ENCODE data around the gene CEP57L1. TPM values are rescaled to one million over a fixed set of nuclear protein-coding genes. Genes with fewer than 3 reads are reported as not detected.

Gene CEP57L1
- total RNA-seq, 1 experiment from 2014 or later, result 8.4 TPM

GRCh38 chr6:109103942-109104341, 8.6 kb downstream of the CEP57L1 start:
- Mint-ChIP-seq H3K4me1 (no peaks in the 10 kb centered on the region), H3K9me3 (no peaks in the 10 kb centered on the region), H3K27me3 (ENCODE audit: low read depth) (no peaks in the 10 kb centered on the region), H3K4me3 (no peak overlapping the region), H3K36me3 (ENCODE audit: insufficient read depth in 1 of 3, low read depth in 3 of 3) (peaks cover 0 to 4% (median 0%) of the 10 kb centered on the region in 3 experiments; a peak in 1 of 7 replicates), H3K27ac (no peak overlapping the region)
- Histone ChIP-seq H2AK5ac (ENCODE audit: insufficient read length, low read length) (no peak overlapping the region), H3K9me3 (ENCODE audit: control insufficient read depth, low read depth, low read length) (no peaks in the 10 kb centered on the region), H3K27me3 (ENCODE audit: insufficient read depth, low read length) (no peaks in the 10 kb centered on the region), H2BK120ac (ENCODE audit: low read depth, low read length, poor library complexity, severe bottlenecking) (no peak overlapping the region), H3K4me1 (ENCODE audit: insufficient read depth, low read length) (no peaks in the 10 kb centered on the region), H3K79me1 (ENCODE audit: insufficient read depth, low read depth, low read length, poor library complexity, severe bottlenecking) (no peaks in the 10 kb centered on the region), H3K23me2 (ENCODE audit: insufficient read length, low read depth, low read length, poor library complexity, severe bottlenecking) (no peaks in the 10 kb centered on the region), H2BK20ac (ENCODE audit: low read depth, low read length, poor library complexity, severe bottlenecking) (no peak overlapping the region), H3K56ac (ENCODE audit: insufficient read length, low read depth, low read length) (no peak overlapping the region), H4K5ac (ENCODE audit: insufficient read length, low read depth, low read length) (no peak overlapping the region), H3K27ac (ENCODE audit: insufficient read length, low read depth, low read length) (no peak overlapping the region), H2AFZ (ENCODE audit: low read length) (no peak overlapping the region), H4K91ac (ENCODE audit: insufficient read length, low read depth, low read length) (no peak overlapping the region), H3K9ac (ENCODE audit: extremely low read depth, insufficient read length, low read length) (no peak overlapping the region), H3K4me2 (ENCODE audit: insufficient read depth, insufficient read length, low read length) (no peak overlapping the region), H4K20me1 (ENCODE audit: control insufficient read depth, insufficient read depth, insufficient read length) (no peaks in the 10 kb centered on the region), H3K18ac (ENCODE audit: insufficient read length, low read depth, low read length) (no peak overlapping the region), H2BK15ac (ENCODE audit: low read depth, low read length) (no peak overlapping the region), H2BK5ac (ENCODE audit: insufficient read length, low read length) (no peak overlapping the region), H3K14ac (ENCODE audit: insufficient read depth, low read length) (no peak overlapping the region), H3K23ac (ENCODE audit: insufficient read length, low read depth, low read length) (no peak overlapping the region), H2BK12ac (ENCODE audit: insufficient read length, low read depth, low read length) (no peak overlapping the region), H3K4ac (ENCODE audit: low read depth, low read length) (no peak overlapping the region), H4K8ac (replicated peaks; ENCODE audit: insufficient read length, low read depth, low read length) (no peak overlapping the region), H3T11ph (ENCODE audit: low read length) (no peak overlapping the region), H3K79me2 (ENCODE audit: insufficient read depth, low read length) (no peaks in the 10 kb centered on the region)
- TF ChIP-seq CTCF (conservative IDR thresholded peaks at IDR 0.05), result no peak
- no peak for DNase-seq
